Kidney tubule cell (primary cell): Measurements from ENCODE around the gene NOX3.

Experiments
- DNase-seq: peaks from one replicate; pipeline ENCODE4 v3.0.0-alpha.2; 2018; ENCODE audit warnings: low spot score

NOX3 gene

GRCh38 chr6:155399062-155399744 lies 56.4 kb downstream of the NOX3 start:
- no peak for DNase-seq

GRCh38 chr6:155398701-155399061 lies 57.0 kb downstream of the NOX3 start:
- no peak for DNase-seq

- DNase-seq, result no peak
These were observed 57.4 kb downstream of the NOX3 start for GRCh38 chr6:155398221-155398620.

GRCh38 chr6:155397172-155397705 lies 58.4 kb downstream of the NOX3 start:
- no peak for DNase-seq

- no peak for DNase-seq
These were observed 59.0 kb downstream of the NOX3 start for GRCh38 chr6:155396605-155397004.

GRCh38 chr6:155395339-155395738 lies 60.3 kb downstream of the NOX3 start:
- DNase-seq, result no peak

- peak; percentile 55 for DNase-seq
These were observed 66.5 kb downstream of the NOX3 start for GRCh38 chr6:155389130-155389529.

- DNase-seq, result peak; percentile 91
These were observed 67.0 kb downstream of the NOX3 start for GRCh38 chr6:155388591-155388990.

- peak; percentile 46 for DNase-seq
These were observed 68.2 kb downstream of the NOX3 start for GRCh38 chr6:155387481-155387880.

GRCh38 chr6:155384321-155384952 lies 71.2 kb downstream of the NOX3 start:
- no peak for DNase-seq

- DNase-seq, result no peak
These were observed 71.7 kb downstream of the NOX3 start for GRCh38 chr6:155383913-155384312.

GRCh38 chr6:155382338-155382685 lies 73.3 kb downstream of the NOX3 start:
- DNase-seq, result peak; percentile 17

- peak; percentile 28 for DNase-seq
These were observed 73.8 kb downstream of the NOX3 start for GRCh38 chr6:155381673-155382337.

GRCh38 chr6:155380666-155381332 lies 74.8 kb downstream of the NOX3 start:
- DNase-seq, result no peak

- no peak for DNase-seq
These were observed 76.9 kb downstream of the NOX3 start for GRCh38 chr6:155378724-155379123.

- no peak for DNase-seq
These were observed 77.4 kb downstream of the NOX3 start for GRCh38 chr6:155378276-155378675.

- DNase-seq, result peak; percentile 91
These were observed 78.6 kb downstream of the NOX3 start for GRCh38 chr6:155377061-155377460.

GRCh38 chr6:155375801-155376200 lies 79.8 kb downstream of the NOX3 start:
- no peak for DNase-seq

GRCh38 chr6:155374681-155375080 lies 81.0 kb downstream of the NOX3 start:
- no peak for DNase-seq

- no peak for DNase-seq
These were observed 82.4 kb downstream of the NOX3 start for GRCh38 chr6:155373276-155373675.

- no peak for DNase-seq
These were observed 83.4 kb downstream of the NOX3 start for GRCh38 chr6:155372256-155372655.

GRCh38 chr6:155371230-155371629 lies 84.4 kb downstream of the NOX3 start:
- DNase-seq, result no peak

- DNase-seq, result no peak
These were observed 89.3 kb downstream of the NOX3 start for GRCh38 chr6:155366325-155366724.
